Measurements from ENCODE around the gene NPM3.

GRCh38 chr10:101785801-101786200, 2.6 kb upstream of the NPM3 start:
- no peak for TF ChIP-seq CTCF (IDR thresholded peaks at IDR 0.05)
- TF ChIP-seq POLR2A (IDR thresholded peaks at IDR 0.05) = no peak
- no peak for TF ChIP-seq POLR2AphosphoS5 (IDR thresholded peaks at IDR 0.05)
